GM06990 (cell line): Measurements from ENCODE around the gene HOXB9.

Experiments used
- DNase-seq: peaks from one replicate; pipeline ENCODE4 v3.0.0-alpha.2; 2011; ENCODE audit not compliant: insufficient read length; ENCODE audit errors: extremely low read depth
- H3K27me3 ChIP-seq: replicated peaks from 2 replicates; pipeline ENCODE4 v1.6.0; 2011; ENCODE audit warnings: low read length; ENCODE audit not compliant: control insufficient read depth, insufficient read depth
- H3K36me3 ChIP-seq: 2 replicates; pipeline ENCODE4 v1.5.1; 2011; ENCODE audit warnings: low read length; ENCODE audit not compliant: control insufficient read depth, insufficient read depth
- H3K4me3 ChIP-seq: replicated peaks from 2 replicates; pipeline ENCODE4 v1.5.1; 2011; ENCODE audit warnings: low read depth, mild to moderate bottlenecking, control low read depth, low read length
- TF ChIP-seq, protein P1 (sequence below): IDR thresholded peaks from 2 replicates; pipeline ENCODE4 v1.5.1; 2011; ENCODE audit warnings: low read length, control low read depth, mild to moderate bottlenecking, inconsistent platforms; ENCODE audit not compliant: insufficient read depth, poor library complexity, severe bottlenecking

Gene HOXB9

DNA sequence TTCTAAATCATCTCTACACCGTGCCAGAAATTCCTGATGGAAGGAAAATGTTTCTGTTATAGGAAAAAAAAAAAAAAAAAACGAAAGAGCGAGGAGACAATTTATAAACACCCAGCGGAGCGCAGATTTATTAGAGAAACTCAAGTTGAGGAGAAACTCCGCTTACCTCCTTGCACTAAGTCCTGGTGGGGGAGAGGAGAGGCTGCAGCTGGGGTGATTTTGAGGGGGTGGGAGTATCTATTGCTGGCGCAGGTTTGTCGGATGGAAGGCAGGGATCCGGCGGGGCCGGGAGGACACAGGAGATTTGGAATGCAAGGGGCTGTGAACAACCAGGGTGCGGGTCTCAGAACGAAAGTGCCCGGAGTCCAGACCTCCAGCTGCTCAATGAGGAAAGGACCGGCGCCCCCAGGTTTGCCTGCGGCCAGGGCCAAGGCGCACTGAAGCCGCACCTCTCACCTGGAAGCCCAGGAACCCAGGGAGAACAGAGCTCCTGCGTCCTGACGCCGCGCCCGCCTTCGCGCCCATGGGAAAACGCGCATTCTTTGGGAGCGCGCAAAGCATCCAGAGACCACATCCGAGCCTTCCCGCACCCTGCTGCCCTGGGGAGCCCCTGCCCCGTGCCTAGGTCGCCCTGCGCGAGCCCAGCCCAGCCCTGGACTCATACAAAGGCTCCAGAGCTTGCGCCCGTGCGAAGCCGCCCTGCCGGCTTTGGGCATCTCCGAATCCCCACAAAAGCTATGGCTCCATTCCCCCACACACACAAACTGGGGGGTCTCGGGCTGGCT, 8.5 kb downstream of the HOXB9 start:
- Histone ChIP-seq H3K27me3 (peaks cover 8% of the 10 kb centered on the region), H3K4me3 (no peak overlapping the region), H3K36me3 (no peaks in the 10 kb centered on the region)
- DNase-seq: no peak
- TF ChIP-seq, protein P1, sequence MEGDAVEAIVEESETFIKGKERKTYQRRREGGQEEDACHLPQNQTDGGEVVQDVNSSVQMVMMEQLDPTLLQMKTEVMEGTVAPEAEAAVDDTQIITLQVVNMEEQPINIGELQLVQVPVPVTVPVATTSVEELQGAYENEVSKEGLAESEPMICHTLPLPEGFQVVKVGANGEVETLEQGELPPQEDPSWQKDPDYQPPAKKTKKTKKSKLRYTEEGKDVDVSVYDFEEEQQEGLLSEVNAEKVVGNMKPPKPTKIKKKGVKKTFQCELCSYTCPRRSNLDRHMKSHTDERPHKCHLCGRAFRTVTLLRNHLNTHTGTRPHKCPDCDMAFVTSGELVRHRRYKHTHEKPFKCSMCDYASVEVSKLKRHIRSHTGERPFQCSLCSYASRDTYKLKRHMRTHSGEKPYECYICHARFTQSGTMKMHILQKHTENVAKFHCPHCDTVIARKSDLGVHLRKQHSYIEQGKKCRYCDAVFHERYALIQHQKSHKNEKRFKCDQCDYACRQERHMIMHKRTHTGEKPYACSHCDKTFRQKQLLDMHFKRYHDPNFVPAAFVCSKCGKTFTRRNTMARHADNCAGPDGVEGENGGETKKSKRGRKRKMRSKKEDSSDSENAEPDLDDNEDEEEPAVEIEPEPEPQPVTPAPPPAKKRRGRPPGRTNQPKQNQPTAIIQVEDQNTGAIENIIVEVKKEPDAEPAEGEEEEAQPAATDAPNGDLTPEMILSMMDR: no peak

DNA sequence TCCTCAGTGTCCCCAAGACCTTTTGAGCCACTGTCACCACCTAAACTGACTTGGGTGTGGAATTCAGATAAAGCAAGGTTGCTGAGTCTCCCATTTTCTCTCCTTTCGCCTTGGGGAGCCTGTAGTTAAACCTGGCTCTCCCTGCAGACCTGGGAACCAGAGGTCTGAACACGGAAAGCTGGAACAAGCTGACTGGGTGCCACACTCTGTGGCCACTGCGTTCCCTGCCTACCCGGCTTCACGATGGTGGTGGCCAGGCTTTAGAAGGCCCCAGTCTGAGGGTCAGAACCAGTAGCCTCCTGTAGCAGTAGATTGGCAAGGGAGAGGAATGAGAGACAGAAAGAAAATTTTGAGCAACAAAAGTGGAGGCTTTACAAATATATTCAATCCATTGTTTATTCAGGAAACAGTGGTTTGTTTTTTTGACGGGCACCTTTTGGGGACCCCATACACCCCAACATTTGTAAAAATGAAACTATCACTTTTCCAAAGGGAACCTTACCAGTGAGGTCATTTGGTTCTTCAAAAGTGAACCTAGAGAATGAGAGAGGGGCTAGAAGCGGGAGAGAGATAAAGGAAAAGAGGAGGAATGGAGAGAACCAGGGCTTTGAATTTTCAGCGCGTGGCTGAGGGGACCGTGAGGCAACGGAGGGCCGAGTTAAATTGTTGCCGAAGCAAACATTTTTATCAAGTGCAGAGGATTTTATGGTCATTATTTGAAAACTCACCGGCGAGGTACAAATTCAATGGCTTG, 9.3 kb downstream of the HOXB9 start:
- peaks cover 8% of the 10 kb centered on the region for H3K27me3 ChIP-seq
- DNase-seq: no peak
- TF ChIP-seq, protein P1: no peak
- no peaks in the 10 kb centered on the region for H3K36me3 ChIP-seq
- no peak overlapping the region for H3K4me3 ChIP-seq

DNA sequence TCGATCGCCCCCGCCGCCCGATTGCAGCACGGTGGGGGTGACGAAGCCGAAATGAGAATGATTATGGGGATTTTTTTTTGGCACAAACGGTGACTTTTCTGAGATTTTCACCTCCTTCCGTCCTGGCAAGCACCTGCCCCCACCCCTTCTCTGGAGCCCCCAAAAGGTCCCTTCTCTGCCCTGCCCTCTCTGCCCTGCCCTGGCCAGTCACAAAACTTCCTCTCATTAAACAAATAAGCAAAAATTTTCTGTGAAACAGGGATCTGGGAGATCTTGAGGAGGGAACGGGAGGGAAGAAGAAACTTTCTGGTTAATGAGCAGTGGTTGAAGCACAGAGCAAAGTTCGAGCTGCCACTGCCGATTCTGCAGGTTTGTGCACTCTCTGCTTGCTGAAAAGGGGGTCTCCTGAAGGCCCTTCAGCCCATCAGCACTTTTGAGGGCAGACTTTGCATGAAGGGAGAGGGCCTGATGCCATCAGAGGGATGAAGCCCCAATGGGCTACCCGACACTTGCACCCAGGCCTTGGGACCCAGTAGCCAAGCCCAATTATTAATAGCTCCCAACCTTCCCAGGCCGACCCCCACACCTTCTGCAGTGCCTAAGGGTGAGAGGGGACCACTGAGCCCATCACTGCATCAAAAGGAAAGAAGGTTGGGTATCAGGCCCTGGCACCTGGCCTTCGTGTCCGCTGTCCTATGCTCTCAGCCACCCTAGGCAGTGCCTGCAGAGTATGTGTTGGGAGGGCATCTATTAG, 10.0 kb downstream of the HOXB9 start:
- H3K27me3 ChIP-seq: peaks cover 8% of the 10 kb centered on the region
- DNase-seq: no peak
- no peaks in the 10 kb centered on the region for H3K36me3 ChIP-seq
- no peak overlapping the region for H3K4me3 ChIP-seq
- TF ChIP-seq, protein P1: no peak

DNA sequence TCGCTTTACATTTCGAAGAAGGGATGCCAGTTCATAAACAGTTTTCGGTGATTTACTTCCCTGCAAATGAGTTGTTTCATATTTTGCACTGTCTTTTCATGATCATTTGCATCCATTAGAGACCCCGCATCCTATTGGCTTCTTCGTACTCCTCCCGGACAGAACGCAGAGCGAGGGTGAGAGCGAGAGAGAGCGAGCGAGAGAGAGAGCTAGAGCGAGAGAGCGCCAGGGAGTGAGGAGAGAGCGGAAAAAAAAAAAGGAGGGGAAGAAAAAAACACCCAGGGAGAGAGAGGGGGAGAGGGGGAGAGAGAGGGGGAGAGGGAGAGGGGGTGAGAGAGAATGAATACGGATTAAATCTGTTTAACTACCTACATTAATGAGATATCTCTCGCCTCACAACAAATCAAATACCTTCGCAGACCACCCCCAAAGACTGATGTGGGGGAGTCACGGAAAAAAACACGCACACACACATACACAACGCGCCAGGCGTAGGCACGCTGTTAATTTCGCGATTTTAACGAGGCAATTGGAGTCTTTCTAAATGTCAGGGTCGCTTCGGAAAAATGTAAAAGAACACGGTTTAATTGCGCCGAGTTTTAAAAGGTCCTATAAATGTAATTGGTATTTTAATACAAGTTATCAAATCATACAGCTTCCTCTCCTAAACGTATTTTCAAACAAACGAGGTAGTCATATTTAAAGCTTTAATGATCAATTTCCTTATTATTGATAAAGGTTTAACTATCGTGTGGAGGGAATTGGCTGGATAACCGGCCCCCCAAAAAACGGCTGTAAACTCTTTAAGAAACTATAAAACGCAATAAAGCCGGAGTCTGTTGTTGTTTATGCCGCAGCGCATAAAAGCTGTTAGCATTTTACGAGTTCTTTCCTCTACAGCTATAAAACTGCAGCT, 10.9 kb downstream of the HOXB9 start, which contains the start of gene HOXB8:
Gene HOXB8, minus strand, starts transcription at position 246 of the 916 bp plus-strand sequence. CDS start 588 bp downstream, outside the sequence.
- H3K36me3 ChIP-seq: no peaks in the 10 kb centered on the region
- peak within 1 kb of the TSS; percentile 27 for H3K4me3 ChIP-seq
- TF ChIP-seq, protein P1: no peak
- no peak for DNase-seq
- H3K27me3 ChIP-seq: peaks cover 8% of the 10 kb centered on the region
